Panc1 (cell line): ENCODE measurements around the gene SLC13A1.

ENCODE experiments used
- CTCF ChIP-seq: fragments of 450-650 bp; IDR thresholded peaks from 2 replicates; pipeline ENCODE4 v1.5.1; 2017; ENCODE audit warnings: mild to moderate bottlenecking
- REST ChIP-seq, 2 experiments: IDR thresholded peaks; 2 replicates each; pipeline ENCODE4 v1.6.1; 2011 to 2012; ENCODE audit warnings: low read depth in 2 of 2, control low read depth in 1 of 2, low read length in 1 of 2, mild to moderate bottlenecking in 1 of 2, moderate library complexity in 1 of 2; ENCODE audit not compliant: insufficient read depth in 1 of 2

GRCh38 chr7:123199883-123200282 is at the start of gene SLC13A1:
- TF ChIP-seq CTCF = no peak
- no peak for TF ChIP-seq REST (IDR thresholded peaks at IDR 0.05; ENCODE audit: insufficient read depth in 1 of 2, low read depth in 2 of 2, low read length in 1 of 2)
